ENCODE measurements around the gene MIS18BP1. TPM values are rescaled to one million over a fixed set of nuclear protein-coding genes. Genes with fewer than 3 reads are reported as not detected.
A peak's percentile ranks its signal among the peaks of the same experiment; 100 is the strongest.

The MIS18BP1 gene
- total RNA-seq, 1 donor from 2014 or later = 32.3 TPM

DNA sequence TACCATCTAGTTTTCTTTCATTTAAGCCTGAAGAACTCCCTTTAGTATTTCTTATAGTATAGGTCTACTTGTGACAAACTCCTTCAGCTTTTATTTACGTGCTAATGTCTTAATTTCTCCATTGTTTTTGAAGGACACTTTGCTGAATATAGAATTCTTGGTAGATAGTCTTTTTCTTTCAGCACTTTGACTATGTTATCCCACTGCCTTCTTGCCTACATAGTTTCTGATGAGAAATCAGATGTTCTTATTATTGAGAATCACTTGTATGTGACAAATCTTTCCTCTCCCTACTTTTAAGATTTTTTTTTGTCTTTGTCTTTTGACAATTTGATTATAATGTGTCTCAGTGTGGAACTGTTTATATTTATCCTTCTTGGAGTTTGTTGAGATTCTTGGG, 5.1 kb upstream of the MIS18BP1 start:
- no peaks in the 10 kb centered on the region for H3K27me3 ChIP-seq
- no peak for TF ChIP-seq CTCF (IDR thresholded peaks at IDR 0.05)
- intact Hi-C loops (cut with DNase I) = no loop called here
- H3K36me3 ChIP-seq = no peaks in the 10 kb centered on the region
- H3K4me3 ChIP-seq = no peak overlapping the region
- no peak for DNase-seq
- H3K27ac ChIP-seq = no peak overlapping the region
- ATAC-seq = no peak
- H3K9me3 ChIP-seq = peaks cover 13% of the 10 kb centered on the region
- H3K4me1 ChIP-seq = peaks cover 9% of the 10 kb centered on the region

GRCh38 chr14:45254771-45255170, 1.8 kb upstream of the MIS18BP1 start:
- Histone ChIP-seq H3K4me1 (peaks cover 29% of the 10 kb centered on the region), H3K4me3 (no peak overlapping the region), H3K36me3 (no peaks in the 10 kb centered on the region), H3K27ac (peak overlapping the region; percentile 98), H3K27me3 (no peaks in the 10 kb centered on the region), H3K9me3 (peaks cover 13% of the 10 kb centered on the region)
- DNase-seq (no peak), ATAC-seq (no peak)
- TF ChIP-seq CTCF (IDR thresholded peaks at IDR 0.05) = no peak
- intact Hi-C loops (cut with DNase I) = no loop called here

- H3K9me3 ChIP-seq = peaks cover 11% of the 10 kb centered on the region
- no peak for TF ChIP-seq CTCF (IDR thresholded peaks at IDR 0.05)
- intact Hi-C loops (cut with DNase I) = no loop called here
- peak overlapping the region; percentile 98 for H3K27ac ChIP-seq
- peak overlapping the region; percentile 69 for H3K4me3 ChIP-seq
- DNase-seq (peak; percentile 75), ATAC-seq (peak; percentile 21)
- peaks cover 31% of the 10 kb centered on the region for H3K4me1 ChIP-seq
- H3K36me3 ChIP-seq = no peaks in the 10 kb centered on the region
- no peaks in the 10 kb centered on the region for H3K27me3 ChIP-seq
These were observed 830 bp upstream of the MIS18BP1 start for GRCh38 chr14:45253754-45254310.

GRCh38 chr14:45252366-45253069, 484 bp downstream of the MIS18BP1 start:
- intact Hi-C loops (cut with DNase I) = no loop called here
- no peaks in the 10 kb centered on the region for H3K27me3 ChIP-seq
- no peak for TF ChIP-seq CTCF (IDR thresholded peaks at IDR 0.05)
- ATAC-seq = no peak
- DNase-seq = no peak
- H3K4me1 ChIP-seq = peaks cover 31% of the 10 kb centered on the region
- no peaks in the 10 kb centered on the region for H3K9me3 ChIP-seq
- peak overlapping the region; percentile 98 for H3K27ac ChIP-seq
- H3K4me3 ChIP-seq = peak overlapping the region; percentile 69
- no peaks in the 10 kb centered on the region for H3K36me3 ChIP-seq

- H3K36me3 ChIP-seq = no peaks in the 10 kb centered on the region
These were observed 1.1 kb downstream of the MIS18BP1 start for GRCh38 chr14:45251912-45252311.

More at GRCh38 chr14:45251912-45252311, 1.1 kb downstream of the MIS18BP1 start:
- ATAC-seq = peak; percentile 32
- Histone ChIP-seq H3K27me3 (no peaks in the 10 kb centered on the region), H3K9me3 (no peaks in the 10 kb centered on the region), H3K4me1 (peaks cover 31% of the 10 kb centered on the region), H3K4me3 (peak overlapping the region; percentile 69), H3K27ac (no peak overlapping the region)
- no peak for DNase-seq
- TF ChIP-seq CTCF (IDR thresholded peaks at IDR 0.05) = no peak
- intact Hi-C loops (cut with DNase I) = no loop called here

Data from upper lobe of right lung (tissue), 1 donor.